Measurements from ENCODE around the gene SAMD4A.

GRCh38 chr14:54532111-54533012 is 34.6 kb upstream of the SAMD4A start:
- no peak for TF ChIP-seq POLR2AphosphoS5 (IDR thresholded peaks at IDR 0.05)
- TF ChIP-seq CTCF (IDR thresholded peaks at IDR 0.05), result no peak

Data from stomach (tissue), 4 donors.